ENCODE results near the gene METTL6.
"Not testable (repeated sequence)": the region's sequence is repeated elsewhere in the genome, so short reads cannot be mapped to it uniquely, and the experiment has no call there.

The METTL6 gene

DNA sequence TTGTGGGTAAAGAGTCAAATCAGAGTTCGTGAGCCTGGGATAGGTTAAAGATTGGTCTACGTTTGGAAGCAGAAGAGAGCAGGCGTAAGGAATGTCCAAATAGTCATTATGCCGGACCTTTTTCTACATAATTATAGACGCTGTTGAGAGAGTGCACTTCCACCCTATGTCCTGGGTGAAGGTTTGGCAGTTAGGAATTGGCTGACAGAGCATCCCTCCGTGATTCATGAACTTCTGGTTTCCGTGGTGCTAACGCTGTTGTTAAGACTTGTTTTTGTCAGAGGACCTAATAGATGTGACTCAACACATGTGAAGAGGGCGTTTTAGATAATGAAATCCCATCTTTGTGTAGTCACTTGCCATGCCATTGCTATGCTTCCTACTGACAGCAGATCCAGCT lies 1.2 kb upstream of the METTL6 start:
- H3K4me3 ChIP-seq (ENCODE audit: low read length): peak overlapping the region; percentile 90
- TF ChIP-seq, protein P1, sequence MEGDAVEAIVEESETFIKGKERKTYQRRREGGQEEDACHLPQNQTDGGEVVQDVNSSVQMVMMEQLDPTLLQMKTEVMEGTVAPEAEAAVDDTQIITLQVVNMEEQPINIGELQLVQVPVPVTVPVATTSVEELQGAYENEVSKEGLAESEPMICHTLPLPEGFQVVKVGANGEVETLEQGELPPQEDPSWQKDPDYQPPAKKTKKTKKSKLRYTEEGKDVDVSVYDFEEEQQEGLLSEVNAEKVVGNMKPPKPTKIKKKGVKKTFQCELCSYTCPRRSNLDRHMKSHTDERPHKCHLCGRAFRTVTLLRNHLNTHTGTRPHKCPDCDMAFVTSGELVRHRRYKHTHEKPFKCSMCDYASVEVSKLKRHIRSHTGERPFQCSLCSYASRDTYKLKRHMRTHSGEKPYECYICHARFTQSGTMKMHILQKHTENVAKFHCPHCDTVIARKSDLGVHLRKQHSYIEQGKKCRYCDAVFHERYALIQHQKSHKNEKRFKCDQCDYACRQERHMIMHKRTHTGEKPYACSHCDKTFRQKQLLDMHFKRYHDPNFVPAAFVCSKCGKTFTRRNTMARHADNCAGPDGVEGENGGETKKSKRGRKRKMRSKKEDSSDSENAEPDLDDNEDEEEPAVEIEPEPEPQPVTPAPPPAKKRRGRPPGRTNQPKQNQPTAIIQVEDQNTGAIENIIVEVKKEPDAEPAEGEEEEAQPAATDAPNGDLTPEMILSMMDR (IDR thresholded peaks at IDR 0.05; ENCODE audit: insufficient read depth, low read depth, low read length, missing control alignments): no peak
- peak; percentile 95 for DNase-seq (ENCODE audit: low read depth)

DNA sequence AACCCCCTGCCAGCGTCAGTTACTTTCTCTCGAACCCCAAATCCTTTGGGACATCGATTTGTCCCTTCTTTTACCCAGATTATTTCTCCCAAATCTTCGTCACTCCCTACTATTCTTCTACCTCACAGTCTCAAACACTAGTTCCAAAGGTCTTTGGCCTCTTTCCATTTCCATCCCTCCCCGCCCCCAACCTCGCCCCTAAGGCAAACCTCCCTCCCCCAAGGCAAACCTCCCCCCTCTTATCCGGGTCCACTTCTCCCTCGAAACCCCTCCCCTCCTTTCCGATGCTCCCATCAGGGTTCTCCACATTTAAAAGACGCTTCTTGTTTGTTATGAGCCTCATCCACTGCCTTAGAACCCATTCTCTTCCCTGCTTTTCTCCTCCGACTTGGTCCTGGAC lies 637 bp upstream of the METTL6 start:
- H3K4me3 ChIP-seq (ENCODE audit: low read length): peak overlapping the region; percentile 90
- TF ChIP-seq, protein P1 (IDR thresholded peaks at IDR 0.05; ENCODE audit: insufficient read depth, low read depth, low read length, missing control alignments): no peak
- DNase-seq (ENCODE audit: low read depth): no peak

DNA sequence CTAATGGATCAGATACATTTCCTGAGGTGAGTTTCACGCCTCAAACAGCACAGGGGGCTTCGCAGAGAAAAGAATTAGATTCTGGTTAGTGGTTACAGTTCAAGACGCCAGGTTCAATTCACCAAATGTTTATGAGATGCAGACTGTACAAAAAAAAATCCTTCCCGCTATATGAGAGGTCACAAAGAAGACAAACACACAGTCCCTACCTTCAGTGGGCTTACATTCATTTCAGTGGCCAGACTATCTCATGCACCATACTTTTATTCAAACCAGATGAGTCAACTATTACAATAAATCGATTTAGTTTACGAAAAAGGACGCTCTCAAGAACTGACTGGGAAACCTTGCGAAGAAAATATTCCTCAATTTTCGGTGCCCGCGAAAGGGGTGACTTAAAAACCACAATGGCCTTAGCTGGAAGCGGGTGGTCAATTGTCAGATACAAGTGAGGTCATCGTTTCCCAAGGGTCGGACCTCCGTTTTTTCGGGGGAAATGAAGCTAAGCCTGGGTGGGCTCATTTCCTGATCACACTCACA lies 695 bp downstream of the METTL6 start:
- no peak for DNase-seq (ENCODE audit: low read depth)
- peak overlapping the region; percentile 90 for H3K4me3 ChIP-seq (ENCODE audit: low read length)
- TF ChIP-seq, protein P1 (IDR thresholded peaks at IDR 0.05; ENCODE audit: insufficient read depth, low read depth, low read length, missing control alignments): no peak

DNA sequence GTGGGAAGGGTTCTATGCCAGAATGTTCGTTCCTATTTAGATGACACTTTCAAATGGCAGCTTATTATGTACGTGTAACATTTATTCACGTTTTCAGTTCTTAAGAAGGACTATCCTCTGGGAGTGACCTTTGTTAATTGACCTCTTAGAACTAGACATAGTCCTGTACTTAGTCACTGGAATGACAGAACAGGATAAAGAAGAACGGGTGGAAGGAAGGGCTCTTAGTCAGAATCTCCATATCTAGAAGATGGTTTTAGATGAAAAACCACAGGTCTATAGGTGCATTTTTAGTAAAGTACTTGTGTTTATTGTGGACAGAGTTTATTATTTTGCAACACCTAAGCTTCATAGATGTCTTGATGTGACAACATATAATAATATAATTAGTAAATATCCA lies 6.5 kb downstream of the METTL6 start:
- no peak for DNase-seq (ENCODE audit: low read depth)
- TF ChIP-seq, protein P1 (IDR thresholded peaks at IDR 0.05; ENCODE audit: insufficient read depth, low read depth, low read length, missing control alignments): no peak
- H3K4me3 ChIP-seq (ENCODE audit: low read length): no peak overlapping the region

DNA sequence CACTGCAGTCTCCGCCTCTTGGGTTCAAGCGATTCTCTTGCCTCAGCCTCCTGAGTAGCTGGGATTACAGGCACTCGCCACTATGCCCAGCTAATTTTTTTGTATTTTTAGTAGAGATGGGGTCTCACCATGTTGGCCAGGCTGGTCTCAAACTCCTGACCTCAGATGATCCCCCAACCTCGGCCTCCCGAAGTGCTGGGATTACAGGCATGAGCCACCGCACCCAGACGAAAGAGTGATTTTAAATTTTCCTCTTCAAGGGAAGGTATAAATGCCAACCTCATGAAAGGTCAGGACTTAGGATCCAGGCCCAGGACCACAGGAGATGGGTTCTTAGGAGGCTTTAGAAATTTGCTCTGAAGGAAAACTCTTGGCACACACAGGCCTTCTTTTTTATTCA lies 16.4 kb downstream of the METTL6 start:
- H3K4me3 ChIP-seq (ENCODE audit: low read length); DNase-seq (ENCODE audit: low read depth): not testable (repeated sequence)

DNA sequence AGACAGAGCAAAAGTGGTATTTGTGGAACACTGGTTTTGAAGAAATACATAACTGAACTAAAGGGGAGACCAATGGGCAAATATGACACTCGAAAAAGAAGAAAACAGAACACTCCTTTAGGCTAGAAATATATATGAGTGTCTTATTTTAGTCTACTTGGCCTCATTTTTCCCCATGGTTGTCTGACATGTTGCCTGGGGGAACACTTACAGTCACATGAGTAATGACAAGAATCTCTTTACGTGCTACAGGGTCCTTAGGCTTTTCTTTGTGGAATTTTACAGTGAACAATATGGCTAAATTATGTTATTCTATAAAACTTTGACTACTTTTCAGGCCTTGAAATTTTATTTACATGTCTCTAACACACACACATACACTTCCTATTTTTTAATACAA lies 17.6 kb downstream of the METTL6 start:
- TF ChIP-seq, protein P1 (IDR thresholded peaks at IDR 0.05; ENCODE audit: insufficient read depth, low read depth, low read length, missing control alignments): no peak
- no peak for DNase-seq (ENCODE audit: low read depth)
- H3K4me3 ChIP-seq (ENCODE audit: low read length): no peak overlapping the region

DNA sequence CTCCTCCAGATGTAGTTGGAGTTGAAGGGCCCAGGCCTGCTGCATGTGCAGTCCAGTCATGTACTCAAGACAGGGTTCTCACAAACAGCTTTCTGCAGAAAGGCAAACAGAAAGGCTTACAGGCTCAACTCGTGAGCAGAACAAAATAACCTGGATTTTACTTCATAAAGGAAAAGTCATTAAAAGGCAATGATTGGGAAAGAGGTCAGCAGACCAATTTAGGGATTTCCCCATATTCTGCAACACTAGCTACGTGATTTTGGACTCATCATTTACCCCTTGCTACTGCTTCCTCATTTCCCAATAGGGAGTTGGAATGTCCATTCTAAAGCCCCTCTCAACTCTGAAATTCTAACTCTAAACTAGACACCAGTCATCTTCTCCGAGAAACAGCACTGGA lies 18.1 kb downstream of the METTL6 start:
- no peak overlapping the region for H3K4me3 ChIP-seq (ENCODE audit: low read length)
- TF ChIP-seq, protein P1 (IDR thresholded peaks at IDR 0.05; ENCODE audit: insufficient read depth, low read depth, low read length, missing control alignments): no peak
- peak; percentile 12 for DNase-seq (ENCODE audit: low read depth)

All from epithelial cell of esophagus (primary cell).